Kasumi-1 (cell line): Measurements from ENCODE around the gene SLC1A3.
"Not testable (repeated sequence)": the region's sequence is repeated elsewhere in the genome, so short reads cannot be mapped to it uniquely, and the experiment has no call there.

Experiments used
- DNase-seq, 2 experiments: peaks; one replicate each; lab custom pipeline; 2025; lab: John Stamatoyannopoulos, UW

The SLC1A3 gene

DNA sequence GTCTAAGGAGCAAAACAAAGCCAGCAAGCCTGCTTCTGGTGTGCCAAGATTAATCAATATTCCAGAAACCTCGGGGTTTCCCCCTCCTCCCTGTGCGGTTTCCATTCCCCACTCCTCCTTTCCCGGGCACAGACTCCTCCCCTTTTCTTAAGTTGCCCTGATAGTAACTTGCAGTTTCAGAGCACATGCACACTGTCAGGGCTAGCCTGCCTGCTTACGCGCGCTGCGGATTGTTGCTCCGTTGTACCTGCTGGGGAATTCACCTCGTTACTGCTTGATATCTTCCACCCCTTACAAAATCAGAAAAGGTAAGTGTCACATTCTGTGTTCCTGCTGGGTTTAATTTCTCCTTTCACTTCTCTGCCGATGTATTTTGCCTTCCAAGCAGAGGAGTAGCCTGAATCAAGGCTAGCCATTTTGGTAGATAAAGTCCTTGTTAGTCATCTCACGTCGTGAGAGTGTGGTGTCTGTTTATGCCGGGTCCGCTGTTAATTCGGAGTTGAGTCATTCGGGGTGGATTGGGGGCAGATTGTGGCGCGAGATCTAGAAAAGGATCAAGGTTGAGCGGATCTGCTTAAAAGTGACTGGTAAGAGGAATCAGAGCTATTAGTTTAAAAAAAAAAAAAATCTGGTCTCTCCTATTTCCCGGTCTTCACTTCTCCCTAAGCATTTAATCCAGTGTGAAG, at the start of gene SLC1A3:
Gene SLC1A3 (plus strand): TSS at position 179 of the 686 bp plus-strand sequence. CDS start 1,818 bp downstream, outside the sequence.
- peak; percentile 65 to 67 for DNase-seq

DNA sequence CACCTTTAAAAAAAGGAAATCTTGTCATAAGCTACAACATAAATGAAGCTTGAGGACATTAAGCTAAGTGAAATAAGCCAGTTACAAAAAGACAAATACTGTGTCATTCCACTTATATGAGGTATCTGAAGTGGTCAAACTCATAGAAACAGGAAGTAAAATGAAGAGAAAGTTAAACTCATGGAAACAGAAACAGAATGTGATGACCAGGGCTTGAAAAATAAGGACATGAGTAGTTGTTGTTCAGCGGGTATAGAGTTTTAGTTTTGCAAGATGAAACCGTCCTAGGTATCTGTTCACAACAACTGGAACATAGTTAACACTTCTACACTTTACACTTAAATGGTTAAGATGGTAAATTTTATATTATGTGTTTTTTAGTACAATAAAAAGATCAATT, 47.8 kb upstream of the SLC1A3 start:
- no peak for DNase-seq

DNA sequence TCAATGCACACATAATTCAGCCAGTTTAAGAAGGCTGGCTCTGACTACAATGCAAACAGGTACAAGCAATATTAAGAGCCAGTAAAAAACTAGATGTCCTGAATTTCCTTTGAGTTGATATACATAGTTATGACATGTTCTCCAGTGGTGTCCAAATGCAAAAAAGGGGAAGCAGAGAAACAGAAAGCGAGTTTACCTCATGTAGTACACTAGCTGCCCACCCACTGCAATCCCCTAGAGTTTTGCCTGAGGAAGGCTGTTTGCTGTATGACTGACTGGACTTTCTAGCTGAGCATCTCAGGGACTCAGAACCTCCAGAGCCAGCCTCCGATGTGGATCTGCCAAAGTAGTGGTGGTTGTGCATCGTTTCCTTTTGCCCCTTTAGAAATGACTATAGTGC, 44.8 kb upstream of the SLC1A3 start:
- peak; percentile 20 to 55 for DNase-seq

DNA sequence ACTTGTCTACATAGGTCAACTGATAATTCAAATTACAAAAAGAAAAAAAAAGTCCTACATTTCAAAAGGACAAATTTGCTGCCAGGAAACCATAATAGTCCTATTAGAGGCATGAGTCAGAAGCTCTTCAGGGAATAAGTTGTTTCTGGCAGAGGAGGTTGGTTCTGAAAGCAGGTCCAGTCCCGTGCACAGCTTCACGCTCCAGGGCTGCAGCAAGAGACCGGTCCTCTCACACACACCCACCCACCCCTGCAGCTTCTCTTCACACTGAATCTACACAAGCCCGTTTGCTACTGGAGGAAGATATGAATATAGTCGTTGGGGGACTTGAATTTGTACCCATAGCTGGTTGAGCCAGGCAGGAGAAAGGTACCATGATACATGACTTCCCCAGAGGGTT, 36.9 kb upstream of the SLC1A3 start:
- DNase-seq: no peak

DNA sequence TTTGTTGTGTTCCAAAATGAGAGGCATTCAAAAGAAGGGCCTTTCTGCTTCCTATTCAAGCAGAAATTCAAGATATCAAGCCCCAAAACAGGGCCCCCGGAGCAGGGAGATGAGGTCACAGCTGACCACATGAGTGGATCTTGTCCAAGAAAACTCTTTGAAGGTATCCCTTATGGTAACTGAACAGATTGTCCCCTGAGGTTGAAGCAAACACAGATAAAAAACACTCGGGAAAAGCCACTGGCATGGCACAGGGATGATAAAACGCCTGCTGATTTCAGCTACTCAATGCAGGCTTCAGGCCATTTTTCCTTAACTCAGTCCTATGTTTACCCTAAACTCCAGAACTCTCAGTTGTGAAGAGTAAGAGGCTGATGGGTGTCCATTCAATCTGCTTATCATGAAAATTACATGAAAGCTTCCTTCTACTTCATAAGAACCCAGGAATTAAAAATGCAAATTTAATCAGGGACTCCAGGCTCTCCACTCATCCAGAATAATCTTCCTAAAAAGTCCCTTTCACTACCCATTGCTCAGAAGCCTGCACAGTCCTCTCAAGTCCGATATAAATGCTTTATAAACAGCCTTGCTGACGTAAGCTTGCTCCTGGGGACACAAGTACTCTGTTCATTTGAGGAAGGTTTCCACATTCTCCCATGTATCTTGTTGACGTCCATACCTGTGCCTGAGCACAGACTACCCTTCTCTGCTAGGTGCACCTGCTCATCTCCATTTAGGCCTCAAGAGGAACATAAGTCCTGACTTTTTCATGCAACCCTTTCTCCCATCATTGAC, 35.9 kb upstream of the SLC1A3 start:
- DNase-seq: no peak

DNA sequence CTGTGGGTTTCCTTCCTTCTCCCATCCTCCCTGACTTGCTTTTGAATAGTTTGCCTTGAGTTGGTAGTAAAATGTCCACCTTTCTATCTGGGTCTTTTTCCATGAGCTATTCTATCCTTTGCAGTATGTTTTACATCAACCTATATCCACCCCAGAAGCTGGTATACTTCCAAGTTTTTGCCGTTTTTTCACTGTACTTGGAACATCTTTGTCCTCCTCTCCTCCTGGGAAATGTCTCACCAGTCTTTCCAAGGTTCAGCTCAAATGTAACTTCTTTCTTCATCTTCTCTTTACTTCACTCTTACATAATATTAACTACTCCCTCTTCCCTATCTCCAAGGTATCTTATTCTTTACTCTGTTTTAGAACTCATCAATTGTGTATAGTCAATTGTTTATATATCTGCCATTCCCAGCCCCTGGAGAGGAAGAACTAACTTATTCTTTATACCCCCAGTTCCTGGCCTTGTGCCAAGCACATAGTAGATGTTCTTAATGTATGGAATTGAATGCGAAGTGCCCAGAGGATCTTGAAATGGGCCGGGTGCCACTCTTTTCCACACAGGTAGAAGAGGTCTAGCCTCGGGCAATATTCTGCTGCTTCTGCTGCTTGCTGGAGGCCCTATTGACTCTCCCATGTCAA, 34.9 kb upstream of the SLC1A3 start:
- no peak for DNase-seq

DNA sequence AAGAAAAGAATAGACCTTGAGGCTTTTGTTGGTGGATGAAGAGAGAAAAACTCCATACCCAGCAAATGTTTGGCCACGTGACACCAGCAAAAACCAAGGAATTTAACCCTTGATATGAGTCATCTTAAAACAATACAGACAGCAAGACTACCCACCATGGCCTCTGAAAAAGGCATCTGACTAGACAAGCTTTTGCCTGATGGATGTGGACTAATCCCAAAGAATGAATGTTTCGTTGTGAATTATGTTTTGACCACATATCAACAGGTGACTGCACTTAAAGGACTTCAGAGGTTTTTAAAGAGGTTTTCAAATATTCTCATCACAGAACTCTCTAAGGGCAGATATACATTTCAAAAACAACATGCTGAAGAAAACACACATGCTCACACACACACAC, 33.0 kb upstream of the SLC1A3 start:
- DNase-seq: no peak

DNA sequence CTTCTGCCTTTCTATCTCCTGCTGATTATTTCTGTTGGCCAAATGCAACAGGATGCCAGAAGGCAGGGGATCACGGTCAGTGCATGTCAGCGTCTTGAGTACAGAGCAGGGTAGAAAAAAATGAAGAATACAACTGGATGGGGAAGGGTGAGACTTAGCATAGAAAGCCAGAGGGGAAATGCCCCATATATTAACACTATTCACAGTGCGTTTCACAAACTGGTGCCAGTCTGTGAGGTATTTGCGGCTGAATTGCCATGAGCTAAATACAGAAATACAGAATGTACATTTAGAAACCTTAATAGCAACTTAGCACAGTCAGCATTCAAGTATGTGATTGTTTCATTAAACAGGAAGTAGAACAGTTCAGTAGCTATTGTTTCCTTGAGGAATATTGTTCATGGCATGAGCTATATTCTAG, 31.0 kb upstream of the SLC1A3 start:
- DNase-seq: no peak

DNA sequence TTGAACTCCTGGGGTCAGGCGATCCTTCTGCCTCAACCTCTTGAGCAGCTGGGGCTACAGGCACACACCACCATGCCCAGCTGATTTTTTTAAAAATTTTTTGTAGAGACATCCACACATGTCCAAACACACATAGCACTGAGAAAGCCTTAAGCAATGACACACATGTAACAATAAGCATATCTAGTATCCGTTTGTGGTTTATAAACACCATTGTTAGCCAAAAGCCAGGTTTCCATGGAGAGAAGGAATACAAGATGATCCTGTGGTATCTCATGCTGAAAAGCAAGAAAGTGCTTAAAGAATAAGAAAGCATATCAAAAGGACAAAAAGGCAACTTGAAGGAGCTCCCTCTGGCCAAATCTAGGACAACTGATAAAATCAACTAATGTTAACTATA, 29.7 kb upstream of the SLC1A3 start:
- no peak for DNase-seq

DNA sequence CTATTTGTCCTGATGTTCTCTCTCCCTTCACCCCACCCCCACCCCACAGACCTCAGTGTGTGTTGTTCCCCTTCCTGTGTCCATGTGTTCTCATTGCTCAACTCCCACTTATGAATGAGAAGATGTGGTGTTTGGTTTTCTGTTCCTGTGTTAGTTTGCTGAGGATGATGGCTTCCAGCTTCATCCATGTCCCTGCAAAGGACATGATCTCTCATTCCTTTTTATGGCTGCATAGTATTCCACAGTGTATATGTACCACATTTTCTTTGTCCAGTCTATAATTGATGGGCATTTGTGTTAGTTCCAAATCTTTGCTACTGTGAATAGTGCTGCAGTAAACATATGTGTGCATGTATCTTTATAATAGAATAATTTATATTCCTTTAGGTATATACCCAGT, 26.5 kb upstream of the SLC1A3 start:
- DNase-seq: not testable (repeated sequence)

DNA sequence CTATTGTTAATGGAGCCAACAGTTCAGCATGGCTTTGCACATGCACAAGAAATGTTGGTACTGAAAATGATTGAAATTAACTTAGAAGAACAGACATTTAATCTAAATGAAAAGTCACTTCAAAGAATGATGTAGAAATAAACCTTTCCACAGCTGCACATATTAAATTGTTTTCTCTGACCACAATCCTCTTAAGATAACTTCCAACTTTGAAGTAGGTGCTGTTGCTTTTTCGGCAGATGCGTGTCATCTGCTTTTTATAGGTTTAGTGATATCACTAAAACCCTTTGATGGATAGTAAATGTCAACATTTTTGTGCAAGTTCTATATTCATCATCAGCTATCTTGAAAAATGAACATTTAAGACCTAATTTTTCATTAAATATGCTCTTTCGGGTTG, 25.3 kb upstream of the SLC1A3 start:
- DNase-seq: no peak

DNA sequence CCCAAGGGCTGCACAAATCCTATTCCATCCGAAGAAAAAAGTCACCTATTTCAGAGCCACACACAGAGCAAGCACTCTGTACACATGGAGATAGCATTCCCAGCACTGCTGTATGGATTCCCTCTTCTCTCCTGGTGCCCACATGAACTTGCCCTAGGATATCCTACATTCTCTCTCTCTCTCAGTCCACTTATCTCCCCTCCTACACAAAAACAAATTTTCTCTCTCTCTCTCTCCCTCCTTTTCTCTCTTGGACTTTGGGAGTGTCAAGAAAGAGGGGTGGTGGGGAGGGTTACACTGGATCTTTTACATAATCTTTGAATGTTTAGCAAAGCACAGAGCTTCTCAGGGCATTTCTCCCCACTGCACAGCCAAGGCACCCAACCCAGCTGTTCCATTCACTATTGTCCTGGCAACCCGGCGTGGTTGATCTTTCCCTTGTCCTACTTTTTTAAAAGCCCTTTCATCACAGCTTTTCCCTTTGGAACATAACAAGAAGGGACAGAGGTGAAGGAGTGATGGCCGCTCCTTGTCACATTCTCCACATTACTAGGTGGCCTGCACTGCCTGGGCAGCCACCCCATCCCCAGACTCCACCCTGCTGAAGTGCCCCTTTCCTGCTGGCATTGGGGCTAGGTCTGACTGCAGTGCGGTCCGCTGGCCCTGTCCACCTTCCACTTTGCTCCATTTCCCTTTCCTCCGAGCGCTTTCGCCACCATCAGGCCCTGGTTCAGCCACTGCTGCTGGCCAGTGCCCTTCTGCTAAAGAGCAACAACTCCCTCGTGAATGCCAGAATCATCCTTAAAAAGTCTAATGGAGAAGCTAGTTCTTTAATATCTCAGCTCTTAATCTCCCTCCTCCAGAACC, 22.2 kb upstream of the SLC1A3 start:
- DNase-seq: no peak

DNA sequence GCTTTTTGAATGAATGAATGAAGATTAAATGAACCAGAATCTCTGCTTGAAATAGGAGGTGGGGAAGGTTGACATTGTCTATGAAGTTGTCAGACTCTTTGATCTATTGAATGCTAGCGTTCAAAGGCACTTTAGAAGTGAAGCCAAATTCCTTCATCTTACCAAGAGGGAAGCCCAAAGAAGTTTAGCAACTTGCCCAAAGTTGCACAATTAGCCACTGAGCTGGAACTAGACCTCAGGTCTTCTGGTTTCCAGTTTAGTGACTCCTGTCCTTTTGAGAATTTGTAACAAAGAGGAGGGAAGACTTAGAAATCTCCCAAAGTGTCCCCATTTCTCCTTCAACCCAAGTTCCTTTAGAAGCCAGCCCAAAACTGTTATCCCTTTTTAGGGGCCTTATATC, 20.7 kb upstream of the SLC1A3 start:
- no peak for DNase-seq

DNA sequence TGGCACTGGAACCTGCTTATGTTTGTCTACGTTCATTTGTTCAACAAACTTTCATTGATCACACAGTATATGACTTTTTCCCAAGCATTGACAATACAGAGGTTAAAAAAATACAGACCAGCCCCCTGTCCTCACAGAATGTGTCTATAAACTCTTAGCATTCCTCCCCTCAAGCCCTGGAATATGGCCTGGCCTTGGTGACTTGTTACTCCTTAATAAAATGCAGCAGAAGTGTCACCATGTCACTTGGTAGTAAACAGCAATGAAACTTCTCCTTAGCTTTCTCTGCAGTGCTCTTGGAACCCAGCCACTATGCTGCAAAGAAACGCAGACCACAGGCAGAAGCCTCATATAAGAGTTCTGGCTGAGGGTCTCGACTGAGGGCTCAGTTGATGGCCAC, 19.1 kb upstream of the SLC1A3 start:
- DNase-seq: no peak

DNA sequence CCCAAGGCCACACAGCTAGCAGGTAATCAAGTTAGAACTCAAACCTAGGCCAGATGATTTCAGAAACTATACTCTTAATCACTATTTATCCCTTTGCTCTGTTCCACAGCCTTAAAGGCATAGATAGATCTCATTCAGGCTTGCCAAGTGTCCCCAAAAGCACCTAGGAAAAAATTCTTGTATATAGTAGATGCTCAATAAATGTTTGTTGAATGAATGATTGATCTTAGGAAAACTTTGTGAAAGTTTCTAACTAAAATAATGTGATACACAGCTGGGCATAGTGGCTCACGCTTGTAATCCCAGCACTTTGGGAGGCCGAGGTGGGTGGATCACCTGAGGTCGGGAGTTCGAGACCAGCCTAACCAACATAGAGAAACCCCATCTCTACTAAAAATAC, 16.7 kb upstream of the SLC1A3 start:
- DNase-seq: not testable (repeated sequence)

DNA sequence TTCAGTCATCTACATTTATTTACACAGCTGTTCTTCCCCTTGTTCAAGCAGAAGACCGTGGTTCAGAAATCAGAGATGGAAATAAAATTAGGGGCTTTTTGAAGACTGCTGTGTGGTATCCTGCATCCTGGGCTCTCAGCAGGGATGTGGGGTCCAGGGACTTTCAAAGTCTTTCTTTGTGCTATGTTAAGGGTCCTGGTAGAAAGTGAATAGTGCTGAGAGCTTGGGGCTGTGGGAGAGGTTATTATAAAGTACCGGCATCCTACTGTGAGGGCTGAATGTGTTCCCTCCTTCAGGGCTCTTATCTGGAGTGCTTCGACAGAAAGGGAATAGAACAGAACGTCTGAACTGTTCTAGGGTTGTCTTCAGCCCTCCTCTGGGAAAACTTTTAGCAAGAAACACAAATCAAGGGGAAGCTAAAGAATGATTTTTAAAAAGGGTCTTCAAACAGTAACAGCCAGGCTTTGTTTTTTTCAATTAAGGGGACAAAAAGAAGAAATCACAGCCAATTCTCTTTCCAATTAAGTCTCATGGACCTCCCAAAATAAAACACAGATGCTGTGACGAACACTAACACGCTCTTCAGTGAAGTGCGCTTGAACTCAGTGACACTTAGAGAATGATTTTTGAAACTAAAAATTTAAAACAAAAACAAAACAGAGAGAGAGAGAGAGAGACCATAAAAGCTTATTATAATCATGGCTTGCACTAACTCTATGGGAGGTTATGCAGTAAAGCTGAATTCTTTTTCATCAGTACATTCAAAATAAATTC, 15.7 kb upstream of the SLC1A3 start:
- DNase-seq: no peak

DNA sequence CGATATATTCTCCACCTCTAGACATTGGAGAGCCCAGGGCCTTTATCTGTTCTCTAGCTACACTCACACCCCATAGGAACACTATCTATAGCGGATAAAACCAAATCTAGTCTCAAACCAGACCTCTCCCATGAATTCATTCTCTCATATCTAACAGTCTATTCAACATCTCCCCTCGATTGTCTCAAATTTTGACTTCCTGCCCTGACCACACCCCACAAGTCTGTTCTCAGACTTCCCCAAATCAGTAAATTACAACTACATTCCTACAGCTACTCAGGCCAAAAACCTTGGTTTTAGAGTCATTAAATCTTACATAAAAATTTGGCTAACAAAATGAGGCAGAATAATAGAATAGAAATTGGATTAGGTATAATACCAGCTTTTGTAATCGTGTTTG, 12.5 kb upstream of the SLC1A3 start:
- peak; percentile 60 to 64 for DNase-seq

DNA sequence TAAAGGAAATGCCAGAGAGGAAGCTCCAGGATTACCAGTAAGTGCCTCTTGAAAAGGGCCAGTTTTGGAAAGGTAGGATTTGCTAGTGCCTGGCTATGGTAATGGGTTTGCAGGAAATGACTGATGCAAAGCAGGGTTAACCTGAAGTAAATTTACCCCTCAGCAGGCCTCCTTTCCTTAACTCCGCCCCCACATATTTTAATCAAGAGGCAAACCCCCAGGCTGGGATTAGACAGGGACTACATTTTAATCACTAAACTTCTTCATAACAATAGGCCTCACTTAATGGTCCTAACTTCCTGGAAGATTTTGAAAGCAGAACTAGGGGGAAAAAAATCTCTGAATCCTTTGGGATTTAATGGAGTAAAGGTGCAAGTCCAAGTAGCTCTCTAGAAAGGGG, 10.2 kb upstream of the SLC1A3 start:
- DNase-seq: no peak

DNA sequence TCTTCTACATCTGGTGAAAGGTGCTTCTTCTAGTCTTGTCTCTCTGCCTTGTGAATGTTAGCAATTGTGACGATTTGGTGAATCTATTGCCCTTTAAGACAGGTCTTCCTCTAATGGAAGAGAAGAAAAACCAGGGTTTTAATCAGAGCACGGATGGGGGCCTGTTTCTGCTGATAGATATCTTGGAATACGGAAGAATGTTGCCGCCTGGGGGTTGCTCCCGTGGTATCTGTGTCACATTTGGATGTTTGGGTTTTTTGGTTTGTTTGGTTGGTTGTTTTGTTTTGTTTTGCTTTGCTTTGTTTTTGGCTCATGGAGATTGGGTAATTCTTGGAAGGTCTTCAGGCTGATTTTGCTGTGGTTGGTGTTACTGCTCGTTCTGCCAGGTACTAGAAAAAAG, 9.7 kb upstream of the SLC1A3 start:
- no peak for DNase-seq

DNA sequence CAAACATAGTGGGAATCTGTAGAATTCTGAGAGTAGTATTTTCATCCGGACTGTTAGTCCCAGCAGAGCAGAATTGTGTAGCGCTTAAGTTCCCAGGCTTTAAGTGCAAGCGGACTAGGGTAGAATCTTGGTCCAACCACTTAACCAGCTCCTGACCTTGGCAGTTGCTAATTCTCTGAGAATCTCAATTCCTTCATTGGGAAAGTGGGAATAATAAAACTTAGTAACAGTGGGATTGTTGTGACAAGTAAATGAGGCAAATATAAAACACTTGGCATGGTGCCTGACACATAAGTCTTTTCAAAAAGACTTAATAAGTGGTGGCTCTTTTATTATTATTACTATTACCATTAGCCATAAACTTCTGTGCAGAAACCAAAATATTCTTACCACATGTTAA, 8.4 kb upstream of the SLC1A3 start:
- no peak for DNase-seq
